Subcutaneous abdominal adipose tissue (tissue), 5 donors: ENCODE results near the gene PTPN11.

Experiments used
- H3K27ac ChIP-seq: one replicate; pipeline ENCODE4 v1.7.0; 2013; ENCODE audit warnings: low read depth, mild to moderate bottlenecking, inconsistent platforms, low read length, moderate library complexity
- H3K27me3 ChIP-seq, 5 donors: one replicate each; pipeline ENCODE4 v1.7.0; 2013; ENCODE audit warnings: low read length in 5 of 5, inconsistent platforms in 1 of 5; ENCODE audit not compliant: control insufficient read depth in 5 of 5, insufficient read depth in 4 of 5
- H3K36me3 ChIP-seq, 5 donors: one replicate each; pipeline ENCODE4 v1.7.0; 2013; ENCODE audit warnings: low read length in 5 of 5; ENCODE audit not compliant: control insufficient read depth in 5 of 5, insufficient read depth in 5 of 5
- H3K4me1 ChIP-seq, 5 donors: one replicate each; pipeline ENCODE4 v1.7.0; 2013; ENCODE audit warnings: low read length in 5 of 5, mild to moderate bottlenecking in 3 of 5, moderate library complexity in 1 of 5; ENCODE audit not compliant: control insufficient read depth in 5 of 5, insufficient read depth in 5 of 5
- H3K4me3 ChIP-seq, 5 donors: one replicate each; pipeline ENCODE4 v1.7.0; 2013; ENCODE audit warnings: low read length in 5 of 5, low read depth in 1 of 5
- H3K9ac ChIP-seq, 5 donors: one replicate each; pipeline ENCODE4 v1.7.0; 2013; ENCODE audit warnings: low read length in 5 of 5, mild to moderate bottlenecking in 4 of 5, moderate library complexity in 3 of 5
- H3K9me3 ChIP-seq, 5 donors: one replicate each; pipeline ENCODE4 v1.7.0; 2013; ENCODE audit warnings: low read length in 5 of 5; ENCODE audit not compliant: control insufficient read depth in 5 of 5
- donor health status: healthy.
- donor health status: healthy.
- donor health status: healthy.
- donor health status: healthy.
- donor health status: healthy.

PTPN11 gene

GRCh38 chr12:112466011-112466422 is 47.3 kb downstream of the PTPN11 start:
- Histone ChIP-seq H3K9me3 (no peaks in the 10 kb centered on the region), H3K4me3 (no peak overlapping the region), H3K27ac (no peak overlapping the region), H3K36me3 (peaks cover 3 to 26% (median 11%) of the 10 kb centered on the region in 5 donors), H3K4me1 (peaks cover 0 to 7% (median 3%) of the 10 kb centered on the region in 5 donors), H3K27me3 (no peaks in the 10 kb centered on the region), H3K9ac (no peak overlapping the region)

GRCh38 chr12:112466835-112467234 is 48.1 kb downstream of the PTPN11 start:
- Histone ChIP-seq H3K4me1 (peaks cover 0 to 12% (median 5%) of the 10 kb centered on the region in 5 donors), H3K36me3 (peaks cover 3 to 23% (median 9%) of the 10 kb centered on the region in 5 donors), H3K27ac (no peak overlapping the region)

GRCh38 chr12:112468046-112468445 is 49.3 kb downstream of the PTPN11 start:
- Histone ChIP-seq H3K27ac (no peak overlapping the region), H3K4me3 (no peak overlapping the region), H3K27me3 (no peaks in the 10 kb centered on the region), H3K9me3 (no peaks in the 10 kb centered on the region), H3K9ac (no peak overlapping the region), H3K4me1 (peaks cover 0 to 13% (median 5%) of the 10 kb centered on the region in 5 donors), H3K36me3 (peaks cover 6 to 30% (median 15%) of the 10 kb centered on the region in 5 donors)

More at GRCh38 chr12:112466835-112467234, 48.1 kb downstream of the PTPN11 start:
- no peaks in the 10 kb centered on the region for H3K9me3 ChIP-seq
- H3K4me3 ChIP-seq = no peak overlapping the region
- no peaks in the 10 kb centered on the region for H3K27me3 ChIP-seq
- H3K9ac ChIP-seq = no peak overlapping the region

GRCh38 chr12:112473056-112473455 is 54.3 kb downstream of the PTPN11 start:
- Histone ChIP-seq H3K9ac (no peak overlapping the region), H3K9me3 (no peaks in the 10 kb centered on the region), H3K4me1 (peaks cover 0 to 13% (median 5%) of the 10 kb centered on the region in 5 donors), H3K27me3 (no peaks in the 10 kb centered on the region), H3K4me3 (no peak overlapping the region), H3K27ac (no peak overlapping the region), H3K36me3 (peaks cover 23 to 62% (median 46%) of the 10 kb centered on the region in 5 donors)

- Histone ChIP-seq H3K9me3 (no peaks in the 10 kb centered on the region), H3K36me3 (peaks cover 34 to 94% (median 75%) of the 10 kb centered on the region in 5 donors), H3K27me3 (no peaks in the 10 kb centered on the region)
Observed at GRCh38 chr12:112479413-112479812, 60.7 kb downstream of the PTPN11 start.

GRCh38 chr12:112480931-112481330 is 62.2 kb downstream of the PTPN11 start:
- H3K27me3 ChIP-seq = no peaks in the 10 kb centered on the region
- H3K36me3 ChIP-seq = peaks cover 24 to 93% (median 62%) of the 10 kb centered on the region in 5 donors
- H3K27ac ChIP-seq = no peak overlapping the region
- no peak overlapping the region for H3K9ac ChIP-seq
- H3K4me1 ChIP-seq = peaks cover 0 to 9% (median 2%) of the 10 kb centered on the region in 5 donors
- H3K9me3 ChIP-seq = no peaks in the 10 kb centered on the region
- no peak overlapping the region for H3K4me3 ChIP-seq

More at GRCh38 chr12:112479413-112479812, 60.7 kb downstream of the PTPN11 start:
- no peak overlapping the region for H3K27ac ChIP-seq
- H3K4me1 ChIP-seq = peaks cover 0 to 8% (median 2%) of the 10 kb centered on the region in 5 donors
- H3K9ac ChIP-seq = no peak overlapping the region
- no peak overlapping the region for H3K4me3 ChIP-seq

- H3K4me1 ChIP-seq = peaks cover 0 to 9% (median 2%) of the 10 kb centered on the region in 5 donors
- no peaks in the 10 kb centered on the region for H3K27me3 ChIP-seq
- no peak overlapping the region for H3K9ac ChIP-seq
- no peaks in the 10 kb centered on the region for H3K9me3 ChIP-seq
- H3K27ac ChIP-seq = no peak overlapping the region
- H3K4me3 ChIP-seq = no peak overlapping the region
- H3K36me3 ChIP-seq = peaks cover 22 to 92% (median 70%) of the 10 kb centered on the region in 5 donors
Observed at GRCh38 chr12:112482733-112483132, 64.0 kb downstream of the PTPN11 start.

GRCh38 chr12:112486361-112486760 is 67.6 kb downstream of the PTPN11 start:
- H3K4me3 ChIP-seq = no peak overlapping the region
- H3K4me1 ChIP-seq = peaks cover 0 to 17% (median 9%) of the 10 kb centered on the region in 5 donors
- H3K27ac ChIP-seq = no peak overlapping the region
- no peak overlapping the region for H3K9ac ChIP-seq
- H3K9me3 ChIP-seq = no peaks in the 10 kb centered on the region
- H3K36me3 ChIP-seq = peaks cover 15 to 88% (median 63%) of the 10 kb centered on the region in 5 donors
- no peaks in the 10 kb centered on the region for H3K27me3 ChIP-seq

- Histone ChIP-seq H3K36me3 (peaks cover 13 to 82% (median 53%) of the 10 kb centered on the region in 5 donors), H3K27me3 (no peaks in the 10 kb centered on the region), H3K27ac (no peak overlapping the region), H3K4me1 (peaks cover 0 to 15% (median 5%) of the 10 kb centered on the region in 5 donors), H3K9me3 (no peaks in the 10 kb centered on the region), H3K4me3 (no peak overlapping the region), H3K9ac (no peak overlapping the region)
Observed at GRCh38 chr12:112488257-112488876, 69.6 kb downstream of the PTPN11 start.

GRCh38 chr12:112489456-112489855 is 70.7 kb downstream of the PTPN11 start:
- Histone ChIP-seq H3K4me3 (no peak overlapping the region), H3K36me3 (peaks cover 16 to 83% (median 50%) of the 10 kb centered on the region in 5 donors), H3K4me1 (peaks cover 0 to 10% (median 5%) of the 10 kb centered on the region in 5 donors)

More at GRCh38 chr12:112489456-112489855, 70.7 kb downstream of the PTPN11 start:
- Histone ChIP-seq H3K27me3 (no peaks in the 10 kb centered on the region), H3K9me3 (no peaks in the 10 kb centered on the region), H3K27ac (no peak overlapping the region), H3K9ac (no peak overlapping the region)
